B cell (primary cell): ENCODE measurements around the gene PRRT4. TPM values are rescaled to one million over a fixed set of nuclear protein-coding genes. Genes with fewer than 3 reads are reported as not detected.
A peak's percentile ranks its signal among the peaks of the same experiment; 100 is the strongest.

Source experiments
- ATAC-seq: fragments of 200-7000 bp; cut with Tn5 transposase; one replicate; pipeline ENCODE4 v1.10.0; 2021; ENCODE audit warnings: low read depth, mild to moderate bottlenecking, moderate number of reproducible peaks, moderate library complexity
- CTCF ChIA-PET: fragments of 350-600 bp; sonication (Branson Sonifier 250); formaldehyde crosslinking; loops from one replicate; lab custom pipeline; 2021; ENCODE audit warnings: antibody characterized with exemption, inconsistent platforms; lab: Charles Lee
- POLR2A ChIA-PET: fragments of 350-600 bp; sonication (Branson Sonifier 250); formaldehyde crosslinking; loops from one replicate; lab custom pipeline; 2021; ENCODE audit warnings: antibody characterized with exemption; lab: Charles Lee
- DNase-seq: peaks from one replicate; pipeline ENCODE4 v3.0.0; 2013
- H2AFZ ChIP-seq: 2 replicates; pipeline ENCODE4 v1.6.1; 2012; ENCODE audit warnings: mild to moderate bottlenecking, low read depth, low read length; ENCODE audit not compliant: insufficient read depth, poor library complexity, severe bottlenecking
- H3K27ac ChIP-seq, 2 donors: 1 replicate in 1 of 2; 2 replicates in 1 of 2; pipeline ENCODE4 v1.5.1; 2012 to 2013; ENCODE audit warnings: low read length in 2 of 2, mild to moderate bottlenecking in 2 of 2, moderate library complexity in 1 of 2
- H3K27me3 ChIP-seq, 4 experiments: fragments of 200-600 bp in 1 of 4; sonication (generic) in 1 of 4; replicated peaks in 1 of 4; 1 replicate in 2 of 4; 2 replicates in 2 of 4; pipeline versions ENCODE4 v1.6.1 to v1.7.0; 2013 to 2016; ENCODE audit warnings: low read length in 3 of 4, mild to moderate bottlenecking in 2 of 4, mixed read lengths in 1 of 4, moderate library complexity in 1 of 4; ENCODE audit not compliant: insufficient read depth in 4 of 4, control insufficient read depth in 3 of 4; ENCODE audit errors: control extremely low read depth in 1 of 4
- H3K36me3 ChIP-seq, 2 experiments: replicated peaks in 1 of 2; 1 replicate in 1 of 2; 2 replicates in 1 of 2; pipeline versions ENCODE4 v1.6.1 to v1.7.1; 2013; ENCODE audit warnings: low read length in 1 of 2; ENCODE audit not compliant: insufficient read depth in 2 of 2, control insufficient read depth in 1 of 2; ENCODE audit errors: control extremely low read depth in 1 of 2, extremely low read depth in 1 of 2
- H3K4me1 ChIP-seq, 2 donors: fragments of 200-600 bp in 1 of 2; sonication (generic) in 1 of 2; 1 replicate in 1 of 2; 2 replicates in 1 of 2; pipeline versions ENCODE4 v1.5.1 to v1.6.1; 2013 to 2017; ENCODE audit warnings: low read length in 2 of 2; ENCODE audit not compliant: control insufficient read depth in 2 of 2, insufficient read depth in 2 of 2
- H3K4me2 ChIP-seq: replicated peaks from 2 replicates; pipeline ENCODE3; 2012; ENCODE audit warnings: mild to moderate bottlenecking, low read depth, low read length; ENCODE audit not compliant: poor library complexity, severe bottlenecking
- H3K4me3 ChIP-seq, 5 experiments: fragments of 200-600 bp in 1 of 5; sonication (generic) in 1 of 5; 1 replicate in 3 of 5; 2 replicates in 2 of 5; pipeline versions ENCODE4 v1.5.1 to v1.7.0; 2011 to 2016; ENCODE audit warnings: low read length in 4 of 5, mild to moderate bottlenecking in 4 of 5, low read depth in 2 of 5, control low read depth in 1 of 5, moderate library complexity in 1 of 5; ENCODE audit not compliant: insufficient read depth in 1 of 5; ENCODE audit errors: control extremely low read depth in 1 of 5, extremely low read depth in 1 of 5
- H3K79me2 ChIP-seq: fragments of 200-600 bp; sonication (generic); one replicate; pipeline ENCODE4 v1.6.0; 2016; ENCODE audit warnings: low read length; ENCODE audit not compliant: control insufficient read depth, insufficient read depth
- H3K9ac ChIP-seq: fragments of 200-600 bp; sonication (generic); 2 replicates; pipeline ENCODE4 v1.6.1; 2017; ENCODE audit warnings: mild to moderate bottlenecking, low read length, moderate library complexity
- H3K9me3 ChIP-seq, 3 donors: one replicate each; pipeline versions ENCODE4 v1.6.1 to v1.7.1; 2013; ENCODE audit warnings: low read length in 2 of 3; ENCODE audit not compliant: control insufficient read depth in 2 of 3, insufficient read depth in 1 of 3; ENCODE audit errors: control extremely low read depth in 1 of 3
- H4K20me1 ChIP-seq: 2 replicates; pipeline ENCODE4 v1.6.0; 2012; ENCODE audit warnings: mild to moderate bottlenecking, low read length; ENCODE audit not compliant: insufficient read depth, control insufficient read depth, poor library complexity, severe bottlenecking
- H3K27ac Mint-ChIP-seq: one replicate; pipeline ENCODE4 v1.8.0; 2021; ENCODE audit warnings: mixed read lengths
- H3K27me3 Mint-ChIP-seq: one replicate; pipeline ENCODE4 v1.8.0; 2021; ENCODE audit warnings: mixed read lengths
- H3K4me1 Mint-ChIP-seq: one replicate; pipeline ENCODE4 v1.8.0; 2021; ENCODE audit warnings: mixed read lengths
- H3K4me3 Mint-ChIP-seq: one replicate; pipeline ENCODE4 v1.8.0; 2021; ENCODE audit warnings: mixed read lengths
- H3K9me3 Mint-ChIP-seq: one replicate; pipeline ENCODE4 v1.8.0; 2022; ENCODE audit warnings: mixed read lengths; ENCODE audit not compliant: insufficient read depth
- EZH2 ChIP-seq: IDR thresholded peaks from 2 replicates; pipeline ENCODE4 v1.6.1; 2012; ENCODE audit warnings: borderline replicate concordance, low read depth, mild to moderate bottlenecking, moderate library complexity, low read length; ENCODE audit not compliant: insufficient read depth, poor library complexity, severe bottlenecking
- WGBS: methylation state at CpG from one replicate; pipeline ENCODE4 v1.1.5; 2013; ENCODE audit warnings: missing lambda C conversion rate; ENCODE audit not compliant: insufficient coverage; 5-methylcytosine and 5-hydroxymethylcytosine counted together
- intact Hi-C: fragments of 100-400 bp; cut with micrococcal nuclease; formaldehyde crosslinking; loops from one replicate; pipeline ENCODE4 v1.10.0; 2022
- polyA minus RNA-seq: library from RNA; depleted of rRNA, polyadenylated mRNA; stranded (reverse); fragments of >200 nt; gene quantifications from 2 replicates; pipeline ENCODE4 v1.2.3, GENCODE V29; 2012
- polyA plus RNA-seq: library from polyadenylated mRNA; depleted of rRNA; stranded (reverse); fragments of >200 nt; gene quantifications from 2 replicates; pipeline ENCODE4 v1.2.3, GENCODE V29; 2012
- total RNA-seq, 2 donors: library from RNA; stranded (reverse); fragments of 120-200 nt in 1 of 2; gene quantifications; 1 replicate in 1 of 2; 2 replicates in 1 of 2; pipeline versions ENCODE4 v1.2.3 to v1.2.4, GENCODE V29; 2013 to 2022
- TF ChIP-seq, protein P1 (sequence below): fragments of 200-600 bp; IDR thresholded peaks from one replicate; pipeline ENCODE4 v1.8.0; 2022; ENCODE audit warnings: antibody characterized with exemption, mild to moderate bottlenecking

The PRRT4 gene
- 0.20 TPM in 1 of 2 replicates, not detected in the other for total RNA-seq
- 0.28 TPM for total RNA-seq (2013)
- polyA plus RNA-seq, result 0.04 TPM in 1 of 2 replicates, not detected in the other
- 0.34 TPM in 1 of 2 replicates, not detected in the other for polyA minus RNA-seq

DNA sequence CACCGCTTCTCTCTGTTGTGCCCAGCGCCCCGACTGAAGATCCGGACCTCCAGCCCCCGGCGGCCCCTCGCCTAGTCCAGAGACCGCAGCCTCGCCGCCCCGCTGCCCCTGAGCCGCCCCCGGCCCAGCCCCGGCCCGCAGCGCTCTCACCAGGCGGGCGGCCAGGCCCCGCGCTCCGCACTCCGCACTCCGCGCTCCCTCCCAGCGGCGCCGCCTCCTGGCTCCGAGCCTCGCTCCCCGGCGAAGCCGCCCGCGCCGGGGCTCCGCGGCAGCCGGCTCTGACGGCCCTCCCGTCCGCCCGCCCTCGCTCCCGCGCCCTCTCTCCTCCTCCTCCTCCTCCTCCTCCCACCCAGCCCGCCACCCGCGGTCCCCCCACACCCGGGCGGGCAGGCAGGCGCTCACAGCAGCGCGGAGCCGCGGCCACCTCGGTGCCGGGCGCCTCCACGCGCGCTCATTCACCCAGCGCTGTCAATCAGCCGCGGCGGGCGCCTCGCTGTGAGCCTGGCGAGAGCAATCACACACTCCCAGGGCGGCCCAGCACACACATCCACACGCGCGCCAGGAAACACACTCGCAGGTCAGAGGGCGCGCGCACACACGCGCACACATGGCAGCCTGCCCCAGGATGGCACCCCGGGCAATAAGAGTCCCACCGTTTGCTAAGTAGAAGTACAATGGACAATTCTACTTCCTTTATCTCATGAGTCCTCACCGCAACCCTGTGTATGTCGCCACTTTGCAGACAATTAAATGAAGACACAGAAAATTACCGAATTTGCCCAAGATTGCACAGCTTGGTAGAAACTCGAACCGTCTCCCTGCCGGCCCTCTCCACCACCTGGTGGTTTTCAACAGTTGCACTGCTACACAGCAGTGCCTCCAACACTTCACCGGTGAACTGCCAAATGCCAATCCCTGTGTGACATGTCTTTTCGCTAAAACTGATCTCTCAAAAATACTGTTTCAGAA lies at the start of gene PRRT4:
PRRT4 (minus strand) TSS at position 280 of the 969 bp plus-strand sequence.
- Histone ChIP-seq H3K9ac (peak within 1 kb of the TSS; percentile 51), H3K4me3 (peak within 1 kb of the TSS; percentile 15 to 50 (median 46)), H3K27me3 (peaks cover 0 to 61% (median 32%) of the 10 kb centered on the region in 4 experiments), H3K36me3 (no peaks in the 10 kb centered on the region), H3K4me1 (peaks cover 15 to 16% of the 10 kb centered on the region in 2 donors), H3K4me2 (peak within 1 kb of the TSS; percentile 91), H4K20me1 (no peaks in the 10 kb centered on the region), H3K9me3 (peaks cover 0 to 3% (median 0%) of the 10 kb centered on the region in 3 donors), H3K79me2 (no peaks in the 10 kb centered on the region), H3K27ac (no peak within 1 kb of the TSS), H2AFZ (peak within 1 kb of the TSS; percentile 63)
- no peak within 1 kb of the TSS for H3K27ac Mint-ChIP-seq
- no peaks in the 10 kb centered on the region for H3K9me3 Mint-ChIP-seq
- peaks cover 17% of the 10 kb centered on the region for H3K4me1 Mint-ChIP-seq
- intact Hi-C loops, result no loop called here
- ChIA-PET POLR2A (no interaction called here), CTCF (interaction anchor here (0.8 kb wide), 1 partner anchor 13 kb away, joined by 3 read pairs; no protein-coding TSS in a partner anchor)
- H3K27me3 Mint-ChIP-seq, result peaks cover 76% of the 10 kb centered on the region
- DNase-seq (peak; percentile 50), ATAC-seq (peak; percentile 58)
- TF ChIP-seq EZH2, result no peak
- TF ChIP-seq, protein P1, sequence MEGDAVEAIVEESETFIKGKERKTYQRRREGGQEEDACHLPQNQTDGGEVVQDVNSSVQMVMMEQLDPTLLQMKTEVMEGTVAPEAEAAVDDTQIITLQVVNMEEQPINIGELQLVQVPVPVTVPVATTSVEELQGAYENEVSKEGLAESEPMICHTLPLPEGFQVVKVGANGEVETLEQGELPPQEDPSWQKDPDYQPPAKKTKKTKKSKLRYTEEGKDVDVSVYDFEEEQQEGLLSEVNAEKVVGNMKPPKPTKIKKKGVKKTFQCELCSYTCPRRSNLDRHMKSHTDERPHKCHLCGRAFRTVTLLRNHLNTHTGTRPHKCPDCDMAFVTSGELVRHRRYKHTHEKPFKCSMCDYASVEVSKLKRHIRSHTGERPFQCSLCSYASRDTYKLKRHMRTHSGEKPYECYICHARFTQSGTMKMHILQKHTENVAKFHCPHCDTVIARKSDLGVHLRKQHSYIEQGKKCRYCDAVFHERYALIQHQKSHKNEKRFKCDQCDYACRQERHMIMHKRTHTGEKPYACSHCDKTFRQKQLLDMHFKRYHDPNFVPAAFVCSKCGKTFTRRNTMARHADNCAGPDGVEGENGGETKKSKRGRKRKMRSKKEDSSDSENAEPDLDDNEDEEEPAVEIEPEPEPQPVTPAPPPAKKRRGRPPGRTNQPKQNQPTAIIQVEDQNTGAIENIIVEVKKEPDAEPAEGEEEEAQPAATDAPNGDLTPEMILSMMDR, result no peak
- WGBS, result under 1% methylated on average over 87 of the region's 88 CpGs
- peak within 1 kb of the TSS; percentile 79 for H3K4me3 Mint-ChIP-seq

DNA sequence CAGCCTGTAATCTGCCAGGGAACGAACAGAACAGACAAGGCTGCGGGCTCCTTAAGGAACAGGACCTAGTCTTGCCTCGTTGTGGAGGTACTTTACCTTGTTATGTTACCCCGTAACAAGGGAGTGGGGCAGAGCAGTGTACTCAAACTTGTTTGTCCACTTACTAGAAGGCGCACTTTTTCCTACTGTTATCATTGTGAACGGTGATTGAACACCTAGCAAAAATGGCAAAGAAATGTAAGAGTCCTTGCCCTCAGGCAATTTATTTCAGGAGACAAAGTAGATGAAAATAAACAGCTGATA lies 48.9 kb upstream of the PRRT4 start:
- H3K4me3 ChIP-seq, result peak overlapping the region; percentile 43 to 93 (median 86)
- no peaks in the 10 kb centered on the region for H3K36me3 ChIP-seq
- no peaks in the 10 kb centered on the region for H3K9me3 Mint-ChIP-seq
- intact Hi-C loops, result loop anchor here (1.0 kb wide), 2 partner anchors 17 to 45 kb away; partner anchors contain the start of gene HILPDA
- H3K27me3 Mint-ChIP-seq, result peaks cover 4% of the 10 kb centered on the region
- CTCF ChIA-PET, result interaction anchor here (1.0 to 23.4 kb wide), 3 partner anchors 16 to 64 kb away, joined by 3 to 331 read pairs (median 4); no protein-coding TSS in a partner anchor
- DNase-seq, result no peak
- H3K9ac ChIP-seq, result peak overlapping the region; percentile 77
- peaks cover 0 to 4% (median 0%) of the 10 kb centered on the region in 4 experiments for H3K27me3 ChIP-seq
- POLR2A ChIA-PET, result no interaction called here
- no peaks in the 10 kb centered on the region for H3K79me2 ChIP-seq
- H3K27ac ChIP-seq, result peak overlapping the region; percentile 64 to 68
- peak overlapping the region; percentile 86 for H3K4me2 ChIP-seq
- H3K4me1 ChIP-seq, result peaks cover 13 to 46% of the 10 kb centered on the region in 2 donors
- peak overlapping the region; percentile 95 for H3K4me3 Mint-ChIP-seq
- no peaks in the 10 kb centered on the region for H3K9me3 ChIP-seq
- WGBS, result 0% methylated on average over 1 of the region's 6 CpGs
- peak overlapping the region; percentile 82 for H2AFZ ChIP-seq
- TF ChIP-seq EZH2, result no peak
- TF ChIP-seq, protein P1, result no peak
- H3K4me1 Mint-ChIP-seq, result peaks cover 34% of the 10 kb centered on the region
- no peaks in the 10 kb centered on the region for H4K20me1 ChIP-seq
- no peak for ATAC-seq
- H3K27ac Mint-ChIP-seq, result peak overlapping the region; percentile 86
